SU-DHL-6 (cell line): ENCODE measurements around the gene PPP2R2B.

ENCODE experiments used
- CTCF ChIP-seq: fragments of 200-600 bp; sonication (generic); IDR thresholded peaks from one replicate; pipeline ENCODE4 v1.5.1; 2017; ENCODE audit warnings: antibody characterized with exemption, mild to moderate bottlenecking, low read length, moderate library complexity; ENCODE audit not compliant: insufficient read depth, poor library complexity, severe bottlenecking
- EZH2phosphoT487 ChIP-seq: fragments of 200-600 bp; sonication (generic), shearing (Covaris generic); conservative IDR thresholded peaks from 2 replicates; pipeline ENCODE4 v1.6.1; 2018; ENCODE audit warnings: mild to moderate bottlenecking, antibody characterized with exemption, low read length, moderate library complexity, mixed read lengths

- TF ChIP-seq CTCF (no peak), EZH2phosphoT487 (no peak)
These were observed 12.3 kb downstream of the PPP2R2B start for GRCh38 chr5:146866263-146866662.
